Anterior cingulate cortex (tissue), 58 donors: ENCODE measurements around the gene RPS6KA5.
"Not testable (repeated sequence)": the region's sequence is repeated elsewhere in the genome, so short reads cannot be mapped to it uniquely, and the experiment has no call there.

Source experiments
- DNase-seq, 58 donors: peaks; one replicate each; lab custom pipeline; 2025; lab: John Stamatoyannopoulos, UW

Gene RPS6KA5

DNA sequence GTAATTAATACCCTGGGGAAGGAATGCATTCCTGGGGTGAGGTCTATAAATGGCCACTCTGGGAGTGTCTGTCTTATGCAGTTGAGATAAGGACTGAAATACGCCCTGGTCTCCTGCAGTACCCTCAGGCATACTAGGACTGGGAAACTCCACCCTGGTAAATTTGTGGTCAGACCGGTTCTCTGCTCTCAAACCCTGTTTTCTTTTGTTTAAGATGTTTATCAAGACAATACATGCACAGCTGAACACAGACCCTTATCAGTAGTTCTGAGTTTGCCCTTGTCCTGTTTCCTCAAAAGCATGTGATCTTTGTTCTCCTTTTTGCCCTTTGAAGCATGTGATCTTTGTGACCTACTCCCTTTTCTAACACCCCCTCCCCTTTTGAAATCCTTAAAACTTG, 106.8 kb downstream of the RPS6KA5 start:
- DNase-seq = not testable (repeated sequence)

DNA sequence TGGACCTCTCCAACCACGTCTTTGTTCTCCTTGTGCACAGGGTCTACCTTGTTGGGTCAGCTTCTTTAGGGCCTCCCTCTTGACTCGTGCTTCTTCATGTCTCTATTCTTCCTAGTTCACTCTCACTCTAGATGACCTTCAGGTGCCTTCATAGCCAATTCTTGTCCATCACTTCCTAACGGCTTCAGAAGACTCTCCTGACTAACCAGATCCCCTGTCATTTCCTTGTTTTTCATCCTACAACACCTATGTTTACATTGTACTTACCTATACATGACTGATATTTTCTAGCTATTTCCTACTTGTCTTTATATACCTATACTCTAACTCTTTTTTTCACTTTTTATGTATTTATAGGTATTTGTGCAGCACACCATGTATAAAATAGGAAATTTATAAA, 117.1 kb downstream of the RPS6KA5 start:
- DNase-seq = no peak

DNA sequence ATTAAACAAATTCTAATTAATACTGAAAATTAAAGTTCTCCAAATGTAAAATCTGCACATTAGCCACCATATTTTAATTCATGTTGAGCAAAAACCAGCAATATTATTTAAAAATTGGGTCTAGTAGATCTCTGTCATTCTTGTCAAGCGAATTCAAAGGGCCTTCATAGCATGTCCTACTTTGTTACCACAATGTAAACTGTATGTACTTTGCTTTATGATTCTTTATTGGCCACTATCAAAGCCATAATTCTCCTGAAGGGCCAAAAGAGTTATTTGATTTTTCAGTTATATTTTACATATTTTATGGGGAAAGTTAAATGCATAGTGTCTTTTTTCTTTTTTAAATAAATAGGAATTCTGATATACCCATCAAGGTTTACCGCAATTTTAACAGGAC, 117.9 kb downstream of the RPS6KA5 start:
- DNase-seq = no peak

DNA sequence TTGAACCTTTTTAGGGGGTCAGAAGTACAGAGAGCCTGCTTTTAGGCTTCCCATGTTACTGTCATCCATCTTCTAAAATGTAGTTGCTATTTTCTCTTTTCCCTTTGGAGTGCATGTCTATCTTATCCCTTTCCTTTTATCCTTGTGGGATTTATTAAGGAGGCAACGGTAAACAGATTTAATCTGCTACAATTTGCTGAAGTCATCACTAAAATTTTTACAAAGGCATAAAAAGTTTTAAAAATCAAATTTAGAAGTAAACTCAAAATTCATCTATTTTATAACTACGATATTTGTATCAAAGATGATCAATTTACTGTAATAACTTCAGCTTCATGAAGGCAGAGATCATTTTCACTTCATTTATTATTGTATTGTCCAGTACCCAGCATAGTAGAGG, 118.7 kb downstream of the RPS6KA5 start:
- DNase-seq = no peak

DNA sequence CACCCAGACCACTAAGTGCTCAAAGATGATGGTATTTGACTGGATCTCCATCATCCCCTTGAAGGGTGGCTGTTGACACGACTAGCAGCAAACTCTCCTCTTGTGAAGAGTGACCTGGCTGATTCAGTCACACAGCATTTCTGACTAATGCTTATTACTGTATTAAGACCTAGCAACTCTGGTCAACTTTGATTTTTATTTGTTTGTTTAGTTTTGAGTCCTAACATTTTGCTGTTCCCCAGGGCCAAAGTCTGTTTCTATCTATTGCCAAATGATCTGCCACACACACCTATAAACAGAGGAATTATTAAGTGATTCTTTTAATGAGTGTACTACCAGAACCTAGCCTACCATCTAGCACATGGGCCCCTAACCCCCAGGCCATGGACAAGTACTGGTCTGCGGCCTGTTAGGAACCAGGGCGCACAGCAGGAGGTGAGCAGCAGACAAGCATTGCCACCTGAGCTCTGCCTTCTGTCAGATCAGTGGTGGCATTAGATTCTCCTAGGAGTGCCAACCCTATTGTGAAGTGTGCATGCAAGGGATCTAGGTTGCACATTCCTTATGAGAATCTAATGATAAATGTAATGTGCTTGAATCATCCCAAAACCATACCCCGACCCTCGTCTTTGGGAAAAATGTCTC, 120.0 kb downstream of the RPS6KA5 start:
- DNase-seq = no peak

DNA sequence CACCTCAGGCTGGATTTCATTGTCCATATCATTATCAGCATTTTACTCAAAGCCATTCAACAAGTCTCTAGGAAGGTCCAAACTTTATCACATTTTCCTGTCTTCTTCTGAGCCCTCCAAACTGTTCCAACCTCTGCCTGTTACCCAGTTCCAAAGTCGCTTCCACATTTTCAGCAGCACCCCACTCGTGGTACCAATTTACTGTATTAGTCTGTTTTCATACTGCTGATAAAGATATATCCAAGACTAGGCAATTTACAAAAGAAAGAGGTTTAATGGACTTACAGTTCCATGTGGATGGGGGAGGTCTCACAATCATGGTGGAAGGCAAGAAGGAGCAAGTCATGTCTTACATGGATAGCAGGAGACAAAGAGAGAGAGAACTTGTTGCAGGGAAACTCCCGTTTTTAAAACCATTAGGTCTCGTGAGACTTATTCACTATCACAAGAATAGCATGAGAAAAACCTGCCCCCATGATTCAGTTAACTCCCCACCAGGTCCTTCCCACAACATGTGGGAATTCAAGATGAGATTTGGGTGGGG, 121.1 kb downstream of the RPS6KA5 start:
- not testable (repeated sequence) for DNase-seq

DNA sequence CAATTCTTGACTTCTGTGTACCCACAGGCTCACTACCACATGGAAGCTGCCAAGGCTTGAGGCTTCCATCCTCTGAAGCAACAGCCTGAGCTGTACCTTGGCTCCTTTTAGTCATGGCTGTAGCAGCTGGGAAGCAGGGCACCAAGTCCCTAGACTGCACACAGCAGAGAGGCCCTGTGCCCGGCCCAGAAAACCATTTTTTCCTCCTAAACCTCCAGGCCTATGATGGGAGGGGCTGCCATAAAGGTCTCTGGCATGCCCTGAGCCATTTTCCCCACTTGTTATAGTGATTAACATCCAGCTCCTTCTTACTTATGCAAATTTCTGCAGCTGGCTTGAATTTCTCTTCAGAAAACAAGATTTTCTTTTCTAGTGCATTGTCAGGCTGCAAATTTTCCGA, 121.8 kb downstream of the RPS6KA5 start:
- DNase-seq = no peak

DNA sequence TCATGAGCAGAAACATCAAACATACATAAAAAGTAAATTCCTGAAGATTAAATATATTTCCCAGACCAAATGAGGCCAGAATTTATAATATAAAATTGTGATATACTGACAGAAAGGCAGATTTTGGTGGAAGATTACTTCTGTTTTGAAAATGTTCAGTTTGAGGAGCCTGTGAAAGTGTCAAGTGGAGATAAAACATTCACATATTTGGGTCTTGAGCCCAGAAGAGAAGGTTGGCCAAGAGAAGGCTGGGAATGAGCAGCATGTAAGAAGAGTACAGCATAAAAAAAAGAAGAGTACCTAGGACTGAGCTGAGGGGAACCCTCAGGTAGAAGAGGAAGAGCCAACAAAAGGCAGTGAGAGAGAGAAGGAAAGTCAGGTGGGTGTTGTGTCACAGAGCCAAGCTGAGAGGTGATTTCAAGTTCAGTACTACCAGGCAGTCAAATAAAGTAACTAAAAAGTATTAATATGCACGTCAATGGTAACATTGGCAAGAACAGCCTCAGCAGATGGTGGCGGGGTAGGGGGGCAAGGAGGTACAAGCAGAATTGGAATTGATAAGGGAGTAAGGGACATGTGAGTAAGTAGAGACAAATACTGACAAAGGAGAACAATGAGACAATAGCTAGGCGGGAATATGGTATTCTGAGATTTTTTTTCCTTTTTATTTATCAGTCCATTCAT, 123.5 kb downstream of the RPS6KA5 start:
- DNase-seq = no peak

DNA sequence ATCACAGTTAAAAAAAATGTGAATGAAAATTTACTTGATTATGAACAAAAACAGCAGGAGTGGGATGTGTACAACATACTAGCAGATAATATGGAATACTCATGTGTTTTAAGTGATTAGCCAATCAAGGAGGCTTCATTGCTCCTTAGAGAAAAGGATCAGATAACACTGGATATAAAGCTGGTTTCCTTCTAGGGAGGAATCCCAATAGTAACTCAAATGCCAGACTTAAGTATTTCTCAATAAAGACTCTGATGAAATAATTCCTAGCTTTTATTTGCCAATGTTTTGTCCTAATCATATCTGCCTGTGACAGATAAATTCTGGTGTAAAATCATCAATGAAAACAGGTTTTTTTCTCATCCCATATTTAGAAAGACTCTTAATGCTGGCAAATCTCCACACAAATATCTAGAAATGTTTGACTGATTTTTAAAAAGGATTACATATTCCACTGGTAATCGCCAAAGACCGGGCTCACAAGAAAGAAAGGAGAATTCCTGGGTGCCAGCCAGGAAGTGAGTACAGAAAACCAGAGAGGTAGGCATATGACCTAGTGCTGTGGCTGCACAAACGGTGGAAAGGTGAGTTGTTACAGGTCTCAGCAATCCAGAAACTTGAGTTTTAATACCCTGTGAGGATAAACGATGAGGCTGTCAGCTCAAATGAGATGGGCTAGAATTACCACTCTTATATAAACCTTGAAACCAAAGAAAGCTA, 135.7 kb downstream of the RPS6KA5 start:
- no peak for DNase-seq

DNA sequence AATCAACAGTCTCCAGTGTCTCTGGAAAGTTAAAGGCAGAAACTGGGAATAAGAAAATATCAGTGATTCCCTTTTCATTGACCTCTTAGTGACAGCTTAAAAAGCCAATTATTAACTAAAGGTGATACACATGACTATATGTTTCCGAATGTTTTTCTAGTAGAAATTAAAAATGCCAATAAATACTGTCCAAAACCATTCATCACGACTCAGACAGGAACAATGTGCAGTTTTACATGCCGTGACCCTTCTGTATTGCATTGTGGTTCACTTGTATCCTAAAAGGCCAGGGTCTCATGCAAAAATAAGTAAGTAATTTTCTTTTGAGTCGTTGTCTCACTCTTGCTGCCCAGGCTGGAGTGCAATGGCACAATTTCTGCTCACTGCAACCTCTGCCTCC, 138.3 kb downstream of the RPS6KA5 start:
- DNase-seq = no peak

DNA sequence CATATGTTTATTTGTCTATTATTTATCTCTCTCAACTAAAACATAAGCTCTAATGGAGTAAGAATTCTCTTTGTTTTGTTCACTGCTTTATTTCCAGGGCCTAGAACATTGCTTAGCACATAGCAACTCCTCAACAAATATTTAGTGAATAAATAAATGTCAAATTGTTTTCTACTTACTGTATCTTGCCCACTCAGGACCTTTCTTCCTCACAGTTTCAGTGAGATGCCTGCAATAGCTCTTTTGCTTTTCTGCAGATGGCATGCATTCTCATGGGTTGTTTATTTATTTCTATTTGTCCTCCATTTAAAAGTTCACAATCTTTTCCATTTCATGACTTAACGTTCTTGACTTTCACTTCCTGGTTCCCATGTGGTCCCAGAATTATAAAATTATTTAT, 149.3 kb downstream of the RPS6KA5 start:
- no peak for DNase-seq

DNA sequence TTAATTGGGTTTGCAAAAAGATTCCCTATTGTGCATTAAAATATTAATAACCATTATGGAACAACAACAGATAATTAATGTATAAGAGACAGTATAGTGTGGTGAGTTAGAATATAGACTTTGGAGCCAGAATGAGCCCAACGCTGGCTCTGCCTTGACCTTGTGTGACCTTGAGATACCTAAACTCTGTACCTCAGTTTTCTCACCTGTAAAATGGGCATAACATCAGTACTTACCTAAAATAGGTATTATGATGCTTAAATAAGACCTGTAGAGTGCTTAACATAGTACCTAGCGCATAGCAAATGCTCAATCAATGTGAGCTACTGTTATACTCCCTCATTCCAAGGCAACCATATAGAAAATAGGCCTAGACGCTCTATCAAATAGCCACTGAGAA, 153.3 kb downstream of the RPS6KA5 start:
- no peak for DNase-seq

DNA sequence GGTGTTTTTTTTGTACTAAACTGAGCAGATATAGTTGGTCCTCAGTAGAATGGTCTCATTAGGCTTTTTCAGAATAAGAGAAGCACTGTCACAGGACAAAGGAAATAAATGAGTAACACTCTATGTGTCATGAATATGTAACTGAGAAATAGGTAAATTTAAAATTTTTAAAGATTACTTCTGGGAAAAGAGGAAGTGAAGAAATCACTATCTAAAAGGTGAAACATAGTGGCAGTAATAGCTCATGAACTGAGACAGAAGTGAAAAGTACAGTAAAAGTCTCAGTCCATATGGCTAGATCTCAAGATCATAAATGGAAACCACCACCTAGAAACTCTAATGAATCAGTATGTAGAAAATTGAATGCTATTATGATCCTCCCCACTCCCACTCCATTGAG, 154.9 kb downstream of the RPS6KA5 start:
- DNase-seq = no peak

DNA sequence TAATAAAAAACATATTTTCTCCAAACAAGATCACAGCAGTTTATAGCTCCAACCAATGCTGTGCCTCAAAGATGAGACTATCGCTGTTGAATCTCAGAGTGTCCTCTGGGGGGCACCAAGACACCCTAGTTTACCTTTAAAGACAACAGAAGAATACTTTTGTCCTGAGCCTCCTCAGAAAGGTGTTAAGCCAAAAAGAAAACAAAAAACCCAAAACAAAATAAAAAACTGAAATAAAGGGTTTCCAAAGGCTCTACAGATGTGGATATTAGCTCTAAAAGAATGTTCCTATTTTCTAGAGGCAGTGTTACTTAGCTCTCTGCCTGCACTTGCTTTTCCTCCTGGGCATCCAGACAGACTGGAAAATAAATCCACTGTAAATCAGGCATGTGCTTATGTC, 157.3 kb downstream of the RPS6KA5 start:
- peak in 37 of 58 donors; percentile 3 to 78 (median 27) for DNase-seq

DNA sequence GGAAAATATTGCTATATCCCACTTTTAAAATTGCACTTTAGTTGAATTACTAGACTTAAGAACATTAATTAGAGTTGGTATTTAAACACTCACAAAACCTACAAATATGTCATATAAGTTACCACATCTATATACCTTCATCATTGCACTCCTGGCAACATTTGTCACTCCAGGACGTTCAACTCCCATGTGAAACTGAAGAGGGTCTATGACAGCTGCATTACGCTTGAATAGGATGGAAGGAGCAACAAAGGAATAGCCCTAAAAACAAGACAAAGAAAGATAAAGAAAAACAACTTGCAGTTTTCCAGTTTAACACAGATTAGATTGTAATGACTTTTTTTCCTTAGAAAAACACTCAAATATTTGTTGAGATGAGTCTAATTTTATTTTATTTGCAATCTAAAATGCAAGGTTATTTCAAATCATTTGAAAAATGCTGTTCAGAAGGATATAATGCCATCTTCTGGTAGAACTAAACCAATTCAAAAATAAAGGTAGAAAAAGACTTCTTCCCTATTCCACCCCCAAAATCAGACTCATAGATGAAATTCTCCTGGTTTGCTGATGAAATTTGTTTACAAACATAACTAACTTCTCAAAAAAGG, 159.9 kb downstream of the RPS6KA5 start:
- DNase-seq = no peak

DNA sequence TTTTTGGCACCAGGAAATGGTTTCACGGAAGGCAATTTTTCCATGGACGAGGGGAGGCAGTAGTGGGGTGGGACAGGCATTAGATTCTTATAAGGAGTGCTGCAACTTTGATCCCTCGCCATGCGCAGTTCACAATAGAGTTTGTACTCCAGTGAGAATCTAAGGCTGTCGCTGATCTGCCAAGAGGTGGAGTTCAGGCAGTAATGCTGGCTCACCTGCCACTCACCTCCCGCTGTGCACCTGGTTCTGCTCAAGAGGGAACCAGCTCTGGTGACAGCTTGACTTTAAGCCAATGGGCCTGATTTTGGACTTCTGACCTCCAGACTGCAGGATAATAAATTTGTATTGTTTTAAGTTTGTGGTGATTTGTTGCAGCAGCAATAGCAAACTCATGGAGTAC, 163.4 kb downstream of the RPS6KA5 start:
- no peak for DNase-seq

DNA sequence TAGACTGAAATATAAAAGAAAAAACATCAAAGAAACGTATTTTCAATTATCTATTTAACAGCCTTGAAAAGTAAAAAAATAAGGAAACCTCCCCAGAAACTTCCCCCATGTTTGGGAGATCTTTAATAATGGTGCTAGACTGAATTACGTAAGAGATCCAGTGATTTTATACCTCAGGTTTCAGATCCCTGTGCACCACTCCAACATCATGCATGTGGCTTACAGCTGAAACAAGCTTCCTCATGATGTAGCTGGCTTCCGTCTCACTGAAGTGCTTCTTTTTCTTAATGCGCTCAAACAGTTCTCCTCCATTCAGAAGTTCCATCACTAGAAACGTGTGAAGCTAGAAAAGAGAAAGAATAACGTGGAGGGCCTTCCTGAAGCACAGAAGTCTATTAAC, 166.2 kb downstream of the RPS6KA5 start:
- peak in 2 of 58 donors; percentile 13 to 17 for DNase-seq

DNA sequence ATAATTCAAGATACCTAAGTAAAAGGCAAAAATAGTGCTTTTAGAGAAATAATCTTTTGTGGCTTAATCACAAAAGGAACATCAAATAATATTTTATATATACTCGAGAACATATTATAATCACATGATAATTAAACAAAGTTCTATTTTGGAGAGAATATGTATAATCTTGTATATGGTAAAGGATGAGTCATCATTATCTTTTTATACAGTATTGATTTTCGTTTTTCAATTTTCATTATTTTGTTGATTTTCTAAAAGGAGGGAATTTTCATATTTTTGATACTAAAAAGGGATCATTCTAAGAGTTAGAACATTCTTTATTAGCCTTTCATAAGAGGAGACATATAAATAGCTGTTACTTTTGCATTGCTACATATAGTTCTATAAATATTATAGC, 166.9 kb downstream of the RPS6KA5 start:
- no peak for DNase-seq

DNA sequence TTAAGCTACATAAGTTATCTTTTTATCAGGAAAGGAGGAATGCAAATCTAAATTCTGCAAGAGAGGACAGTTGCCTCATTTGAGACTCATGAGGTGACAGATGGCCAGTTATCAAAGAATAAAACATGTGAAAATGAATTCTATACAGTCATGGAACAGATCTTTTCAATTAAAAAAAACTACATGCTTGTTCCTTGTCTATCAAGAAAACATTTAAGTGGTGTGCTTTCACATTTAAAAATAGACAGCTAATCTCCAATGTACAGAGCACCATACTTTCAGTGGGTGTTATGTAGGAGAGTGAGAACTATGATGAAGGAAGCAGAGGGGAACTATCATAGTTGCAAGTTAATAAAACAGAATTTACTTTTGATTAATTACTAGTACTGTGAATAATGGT, 167.5 kb downstream of the RPS6KA5 start:
- no peak for DNase-seq

DNA sequence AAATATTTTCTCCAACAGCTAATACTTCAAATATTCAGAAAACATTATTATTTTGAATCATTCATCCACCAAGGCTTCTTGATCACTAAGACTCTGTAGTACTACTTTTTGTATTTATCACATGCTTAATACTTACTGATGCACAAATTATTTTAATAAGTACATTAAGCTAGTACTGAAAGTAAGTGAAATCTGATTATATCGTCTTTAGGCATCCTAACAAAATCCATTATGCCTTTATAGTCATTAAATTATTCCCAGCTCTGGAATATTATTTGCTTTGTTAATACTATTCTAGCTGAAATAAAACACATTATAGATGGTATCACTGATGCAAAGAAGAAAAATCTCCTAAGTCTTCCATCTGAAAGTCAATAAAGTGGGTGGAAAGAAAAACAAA, 169.1 kb downstream of the RPS6KA5 start:
- DNase-seq = no peak
